H1 (cell line): ENCODE data around the gene AAK1. TPM values are rescaled to one million over a fixed set of nuclear protein-coding genes. Genes with fewer than 3 reads are reported as not detected.

Experiments
- CTCF ChIA-PET: fragments of 300-600 bp; sonication (Branson Sonifier 250); formaldehyde crosslinking; loops from one replicate; lab custom pipeline; 2021; ENCODE audit not compliant: partially characterized antibody; lab: Charles Lee
- POLR2A ChIA-PET: fragments of 300-600 bp; sonication (Branson Sonifier 250); formaldehyde crosslinking; loops from one replicate; lab custom pipeline; 2021; ENCODE audit warnings: inconsistent platforms; ENCODE audit not compliant: partially characterized antibody; lab: Charles Lee
- DNase-seq, 2 experiments: peaks; one replicate each; pipeline versions ENCODE4 v3.0.0 to v3.0.0-alpha.2; 2010 to 2022; ENCODE audit warnings: low spot score in 2 of 2, low read depth in 1 of 2, mixed read lengths in 1 of 2
- FAIRE-seq: peaks from 2 replicates; lab custom pipeline; 2011; peaks lifted over from hg19 to GRCh38; lab: Jason Lieb, UNC
- H2AFZ ChIP-seq: 2 replicates; pipeline ENCODE4 v1.8.1; 2012; ENCODE audit warnings: low read length, inconsistent platforms
- H2AK5ac ChIP-seq: 2 replicates; pipeline ENCODE4 v1.6.1; 2013; ENCODE audit warnings: low read depth, low read length
- H2BK120ac ChIP-seq: replicated peaks from 2 replicates; pipeline ENCODE3; 2013; ENCODE audit warnings: low read depth, low read length, inconsistent platforms
- H2BK12ac ChIP-seq: 2 replicates; pipeline ENCODE4 v1.6.1; 2013; ENCODE audit warnings: low read depth, low read length
- H2BK15ac ChIP-seq: 2 replicates; pipeline ENCODE4 v1.6.1; 2013; ENCODE audit warnings: low read length
- H2BK20ac ChIP-seq: 2 replicates; pipeline ENCODE4 v1.6.1; 2013; ENCODE audit warnings: low read length
- H2BK5ac ChIP-seq: 2 replicates; pipeline ENCODE4 v1.6.1; 2013; ENCODE audit warnings: low read depth, low read length
- H3K14ac ChIP-seq: 2 replicates; pipeline ENCODE4 v1.6.1; 2013; ENCODE audit warnings: inconsistent platforms; ENCODE audit not compliant: insufficient read length
- H3K18ac ChIP-seq: 2 replicates; pipeline ENCODE4 v1.6.1; 2013; ENCODE audit warnings: low read length; ENCODE audit errors: extremely low read depth
- H3K23ac ChIP-seq: 2 replicates; pipeline ENCODE4 v1.6.1; 2013; ENCODE audit warnings: inconsistent platforms; ENCODE audit not compliant: insufficient read length
- H3K23me2 ChIP-seq: 2 replicates; pipeline ENCODE4 v1.6.1; 2013; ENCODE audit warnings: low read depth, low read length
- H3K27ac ChIP-seq: 2 replicates; pipeline ENCODE4 v1.6.1; 2011; ENCODE audit warnings: low read depth, low read length, inconsistent platforms
- H3K27me3 ChIP-seq, 4 experiments: replicated peaks in 1 of 4; 1 replicate in 1 of 4; 2 replicates in 3 of 4; pipeline versions ENCODE4 v1.6.1 to v1.8.1; 2011 to 2013; ENCODE audit warnings: low read length in 3 of 4, mild to moderate bottlenecking in 3 of 4, inconsistent platforms in 2 of 4, mixed read lengths in 2 of 4, moderate library complexity in 1 of 4; ENCODE audit not compliant: control insufficient read depth in 3 of 4, insufficient read depth in 3 of 4; ENCODE audit errors: extremely low read depth in 1 of 4
- H3K36me3 ChIP-seq, 4 experiments: 2 replicates each; pipeline versions ENCODE4 v1.6.1 to v1.8.1; 2011 to 2013; ENCODE audit warnings: mild to moderate bottlenecking in 4 of 4, low read length in 3 of 4, moderate library complexity in 2 of 4, control low read depth in 1 of 4, inconsistent platforms in 1 of 4; ENCODE audit not compliant: insufficient read depth in 4 of 4, control insufficient read depth in 2 of 4
- H3K4ac ChIP-seq: replicated peaks from 2 replicates; pipeline ENCODE3; 2013; ENCODE audit warnings: low read length, low read depth, mixed read lengths, inconsistent platforms; ENCODE audit not compliant: insufficient read length
- H3K4me1 ChIP-seq, 4 experiments: replicated peaks in 1 of 4; 1 replicate in 1 of 4; 2 replicates in 3 of 4; pipeline versions ENCODE4 v1.6.1 to v1.8.1; 2011 to 2013; ENCODE audit warnings: low read length in 3 of 4, inconsistent platforms in 2 of 4, mixed read lengths in 1 of 4; ENCODE audit not compliant: insufficient read depth in 4 of 4, control insufficient read depth in 3 of 4
- H3K4me2 ChIP-seq, 2 experiments: 2 replicates each; pipeline versions ENCODE4 v1.6.1 to v1.8.1; 2011 to 2013; ENCODE audit warnings: low read depth in 2 of 2, low read length in 2 of 2, control low read depth in 1 of 2, inconsistent platforms in 1 of 2, mild to moderate bottlenecking in 1 of 2; ENCODE audit not compliant: insufficient read depth in 1 of 2
- H3K4me3 ChIP-seq, 4 experiments: fragments of 200-600, 300-600 bp in 1 of 4; sonication (generic), shearing (Covaris generic), sonication (Bioruptor Twin) in 1 of 4; 2 replicates each; pipeline versions ENCODE4 v1.5.1 to v1.8.1; 2011 to 2016; ENCODE audit warnings: low read length in 4 of 4, low read depth in 3 of 4, control low read depth in 2 of 4, inconsistent platforms in 2 of 4, mild to moderate bottlenecking in 2 of 4, mixed read lengths in 1 of 4, moderate library complexity in 1 of 4; ENCODE audit not compliant: insufficient read depth in 2 of 4; ENCODE audit errors: extremely low read depth in 1 of 4
- H3K56ac ChIP-seq: replicated peaks from 2 replicates; pipeline ENCODE3; 2013; ENCODE audit warnings: low read depth, mild to moderate bottlenecking, mixed read lengths, low read length, inconsistent platforms; ENCODE audit not compliant: insufficient read length
- H3K79me1 ChIP-seq: 2 replicates; pipeline ENCODE4 v1.6.1; 2013; ENCODE audit warnings: low read depth, low read length, control low read depth
- H3K79me2 ChIP-seq, 2 experiments: 2 replicates each; pipeline versions ENCODE4 v1.6.1 to v1.8.1; 2012 to 2013; ENCODE audit warnings: low read length in 2 of 2, mild to moderate bottlenecking in 2 of 2, inconsistent platforms in 1 of 2; ENCODE audit not compliant: insufficient read depth in 2 of 2, control insufficient read depth in 1 of 2
- H3K9ac ChIP-seq, 4 experiments: replicated peaks in 1 of 4; 1 replicate in 1 of 4; 2 replicates in 3 of 4; pipeline versions ENCODE4 v1.6.1 to v1.8.1; 2011 to 2013; ENCODE audit warnings: low read depth in 3 of 4, low read length in 3 of 4, control low read depth in 2 of 4, mild to moderate bottlenecking in 2 of 4, moderate library complexity in 2 of 4, inconsistent platforms in 1 of 4; ENCODE audit errors: extremely low read depth in 1 of 4
- H3K9me3 ChIP-seq, 2 experiments: 2 replicates each; pipeline versions ENCODE4 v1.6.1 to v1.8.1; 2012 to 2013; ENCODE audit warnings: mild to moderate bottlenecking in 2 of 2, moderate library complexity in 2 of 2, control low read depth in 1 of 2, inconsistent platforms in 1 of 2, low read depth in 1 of 2, low read length in 1 of 2, mixed read lengths in 1 of 2; ENCODE audit not compliant: insufficient read depth in 2 of 2
- H4K20me1 ChIP-seq, 2 experiments: replicated peaks in 1 of 2; 2 replicates each; pipeline versions ENCODE3 to v1.8.1; 2011 to 2013; ENCODE audit warnings: inconsistent platforms in 2 of 2, low read length in 2 of 2, mild to moderate bottlenecking in 1 of 2; ENCODE audit not compliant: insufficient read depth in 2 of 2, control insufficient read depth in 1 of 2
- H4K5ac ChIP-seq: 2 replicates; pipeline ENCODE4 v1.6.1; 2013; ENCODE audit warnings: low read length, low read depth, mixed read lengths, inconsistent platforms; ENCODE audit not compliant: insufficient read length
- H4K8ac ChIP-seq: 2 replicates; pipeline ENCODE4 v1.8.0; 2013; ENCODE audit warnings: mild to moderate bottlenecking, moderate library complexity, low read length, inconsistent platforms; ENCODE audit not compliant: insufficient read depth; ENCODE audit errors: extremely low read depth
- H4K91ac ChIP-seq: replicated peaks from 2 replicates; pipeline ENCODE3; 2013; ENCODE audit warnings: low read length, mixed read lengths, inconsistent platforms; ENCODE audit not compliant: insufficient read length
- PHF8 ChIP-seq: fragments of 200-600 bp; sonication (generic); conservative IDR thresholded peaks from 2 replicates; pipeline ENCODE4 v1.7.1; 2012; ENCODE audit warnings: low read depth, mild to moderate bottlenecking, inconsistent platforms, low read length, moderate library complexity
- WGBS, 2 experiments: shearing (Covaris generic) in 1 of 2; methylation state at CpG; one replicate each; pipeline versions ENCODE4 v1.1.6 to v1.1.7; 2013 to 2015; ENCODE audit warnings: low lambda C conversion rate in 2 of 2, mixed read lengths in 2 of 2, inconsistent platforms in 1 of 2, low coverage in 1 of 2, missing lambda C conversion rate in 1 of 2; ENCODE audit not compliant: insufficient replicate concordance in 2 of 2, insufficient coverage in 1 of 2, insufficient read length in 1 of 2; ENCODE audit errors: extremely low coverage in 1 of 2, missing lambda C conversion rate in 1 of 2; 5-methylcytosine and 5-hydroxymethylcytosine counted together
- polyA plus RNA-seq, 7 experiments: library from polyadenylated mRNA; depleted of rRNA in 3 of 7; stranded (reverse) in 5 of 7; unstranded in 2 of 7; fragments of >200 nt in 5 of 7; fragments of 200-250 nt in 2 of 7; gene quantifications; 1 replicate in 5 of 7; 2 replicates in 1 of 7; 4 replicates in 1 of 7; pipeline versions ENCODE4 v1.2.1 to v1.2.3, GENCODE V29; 2011 to 2013; ENCODE audit warnings: missing spikeins in 2 of 7, mixed read lengths in 2 of 7
- total RNA-seq: library from RNA; stranded (reverse); fragmentation: NEBNext Ultra II Directional; extraction: Animal tissue kit (Norgen Biotek cat#: 25700); gene quantifications from 2 replicates; pipeline ENCODE4 v1.2.1, GENCODE V29; 2021

Gene AAK1
- total and polyA plus RNA-seq, 2 of the 8 experiments (the other 6 are each of a cell fraction or from before 2014, with no cell fraction given): 10.0 to 40.5 TPM

- Histone ChIP-seq H3K79me2 (no peaks in the 10 kb centered on the region), H3K27me3 (no peaks in the 10 kb centered on the region), H3K4ac (no peak overlapping the region), H3K9ac (no peak overlapping the region), H3K4me1 (no peaks in the 10 kb centered on the region), H4K8ac (no peak overlapping the region), H3K4me3 (no peak overlapping the region), H3K23me2 (no peaks in the 10 kb centered on the region), H2AK5ac (no peak overlapping the region), H2AFZ (no peak overlapping the region), H3K14ac (no peak overlapping the region), H2BK12ac (no peak overlapping the region), H3K9me3 (peaks cover 0 to 2% of the 10 kb centered on the region in 2 experiments; a peak in 1 of 4 replicates), H2BK20ac (no peak overlapping the region), H3K36me3 (no peaks in the 10 kb centered on the region), H3K23ac (no peak overlapping the region), H2BK15ac (no peak overlapping the region), H4K20me1 (no peaks in the 10 kb centered on the region), H3K56ac (no peak overlapping the region), H3K4me2 (no peak overlapping the region), H4K5ac (no peak overlapping the region), H3K18ac (no peak overlapping the region), H2BK5ac (no peak overlapping the region), H2BK120ac (no peak overlapping the region), H4K91ac (no peak overlapping the region), H3K79me1 (no peaks in the 10 kb centered on the region), H3K27ac (no peak overlapping the region)
- WGBS, 2 experiments: 88% methylated on average over 2 of the region's 2 CpGs; no CpG with 5 or more reads in 1 of the 2 experiments
- ChIA-PET POLR2A (interaction anchor here (0.6 kb wide), 1 partner anchor 454 kb away, joined by 3 read pairs; no protein-coding TSS in a partner anchor), CTCF (no interaction called here)
- no peak for TF ChIP-seq PHF8
- DNase-seq: no peak
- FAIRE-seq: no peak
These were observed 26.1 kb upstream of the AAK1 start for GRCh38 chr2:69669666-69670065.
